Astrocyte (in vitro differentiated cells and primary cell): Measurements from ENCODE around the gene MARVELD1. TPM values are rescaled to one million over a fixed set of nuclear protein-coding genes. Genes with fewer than 3 reads are reported as not detected.

ENCODE experiments used
- DNase-seq: peaks from one replicate; pipeline ENCODE4 v3.0.0-alpha.2; 2010; ENCODE audit warnings: low read depth
- FAIRE-seq: peaks from 2 replicates; lab custom pipeline; 2011; peaks lifted over from hg19 to GRCh38; lab: Jason Lieb, UNC
- H2AFZ ChIP-seq: 2 replicates; pipeline ENCODE4 v1.6.0; 2012; ENCODE audit warnings: low read depth, low read length, inconsistent platforms
- H3K27ac ChIP-seq: 2 replicates; pipeline ENCODE4 v1.5.1; 2011; ENCODE audit warnings: low read depth, low read length, inconsistent platforms
- H3K27me3 ChIP-seq: 2 replicates; pipeline ENCODE4 v1.6.0; 2011; ENCODE audit warnings: low read length, inconsistent platforms; ENCODE audit not compliant: insufficient read depth
- H3K36me3 ChIP-seq: 2 replicates; pipeline ENCODE4 v1.5.1; 2011; ENCODE audit warnings: low read length, inconsistent platforms; ENCODE audit not compliant: insufficient read depth
- H3K4me1 ChIP-seq: 2 replicates; pipeline ENCODE4 v1.5.1; 2011; ENCODE audit warnings: low read length, inconsistent platforms; ENCODE audit not compliant: insufficient read depth
- H3K4me2 ChIP-seq: 2 replicates; pipeline ENCODE4 v1.6.0; 2012; ENCODE audit warnings: low read length, inconsistent platforms
- H3K4me3 ChIP-seq: 2 replicates; pipeline ENCODE4 v1.5.1; 2011; ENCODE audit warnings: low read depth, mild to moderate bottlenecking, low read length, inconsistent platforms; ENCODE audit not compliant: insufficient read depth
- H3K79me2 ChIP-seq: 2 replicates; pipeline ENCODE4 v1.6.0; 2012; ENCODE audit warnings: mild to moderate bottlenecking, low read length, inconsistent platforms; ENCODE audit not compliant: insufficient read depth
- H3K9ac ChIP-seq: 2 replicates; pipeline ENCODE4 v1.6.0; 2012; ENCODE audit warnings: mild to moderate bottlenecking, low read length, inconsistent platforms
- H3K9me3 ChIP-seq: 2 replicates; pipeline ENCODE4 v1.5.1; 2012; ENCODE audit warnings: low read depth, mild to moderate bottlenecking, low read length, inconsistent platforms; ENCODE audit not compliant: insufficient read depth
- H4K20me1 ChIP-seq: 2 replicates; pipeline ENCODE4 v1.6.0; 2012; ENCODE audit warnings: low read length, inconsistent platforms; ENCODE audit not compliant: insufficient read depth
- H3K27ac Mint-ChIP-seq: one replicate; pipeline ENCODE4 v1.8.0; 2021; ENCODE audit warnings: mild to moderate bottlenecking, mixed read lengths; ENCODE audit not compliant: unreplicated experiment
- H3K27me3 Mint-ChIP-seq: one replicate; pipeline ENCODE4 v1.8.0; 2021; ENCODE audit warnings: low read depth, mixed read lengths; ENCODE audit not compliant: unreplicated experiment
- H3K36me3 Mint-ChIP-seq: one replicate; pipeline ENCODE4 v1.8.0; 2021; ENCODE audit warnings: low read depth, mixed read lengths; ENCODE audit not compliant: unreplicated experiment
- H3K4me1 Mint-ChIP-seq: one replicate; pipeline ENCODE4 v1.8.0; 2021; ENCODE audit warnings: low read depth, mixed read lengths; ENCODE audit not compliant: unreplicated experiment
- H3K4me3 Mint-ChIP-seq: one replicate; pipeline ENCODE4 v1.8.0; 2021; ENCODE audit warnings: mild to moderate bottlenecking, moderate library complexity, mixed read lengths; ENCODE audit not compliant: unreplicated experiment
- H3K9me3 Mint-ChIP-seq: one replicate; pipeline ENCODE4 v1.8.0; 2021; ENCODE audit warnings: mild to moderate bottlenecking, mixed read lengths; ENCODE audit not compliant: unreplicated experiment
- EZH2 ChIP-seq: IDR thresholded peaks from 2 replicates; pipeline ENCODE4 v1.6.1; 2012; ENCODE audit warnings: mild to moderate bottlenecking, low read length, inconsistent platforms; ENCODE audit not compliant: insufficient read depth
- total RNA-seq: library from RNA; stranded (reverse); gene quantifications from 2 replicates; pipeline ENCODE4 v1.2.1, GENCODE V29; 2021
- TF ChIP-seq, protein P1 (sequence below): IDR thresholded peaks from 2 replicates; pipeline ENCODE4 v1.5.1; 2011; ENCODE audit warnings: low read depth, mild to moderate bottlenecking, inconsistent platforms, low read length, moderate library complexity; ENCODE audit not compliant: insufficient read depth

Gene MARVELD1
- total RNA-seq, 1 donor from 2014 or later = 69.7 TPM

DNA sequence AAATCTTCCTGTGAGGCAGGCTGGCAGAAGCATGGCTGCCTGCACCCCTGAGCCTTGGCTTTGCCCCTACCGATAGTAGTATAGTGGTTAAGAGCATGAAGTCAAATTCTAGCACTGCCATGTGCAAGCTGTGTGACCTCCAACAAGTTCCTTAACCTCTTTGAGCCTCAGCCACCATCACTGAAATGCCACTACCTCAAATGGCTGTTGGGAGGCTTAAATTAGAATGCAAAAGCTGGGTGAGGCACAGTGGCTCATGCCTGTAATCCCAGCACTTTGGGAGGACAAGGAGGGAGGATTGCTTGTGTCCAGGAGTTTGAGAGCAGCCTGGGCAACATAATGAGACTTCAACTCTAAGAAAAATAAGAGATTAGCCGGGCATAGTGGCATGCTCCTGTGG is 49.9 kb downstream of the MARVELD1 start:
- Histone ChIP-seq H3K4me2 (peak overlapping the region; percentile 11), H4K20me1 (peaks cover 18% of the 10 kb centered on the region), H2AFZ (no peak overlapping the region), H3K36me3 (no peaks in the 10 kb centered on the region), H3K9ac (no peak overlapping the region), H3K27me3 (no peaks in the 10 kb centered on the region), H3K4me1 (no peaks in the 10 kb centered on the region), H3K27ac (no peak overlapping the region), H3K4me3 (no peak overlapping the region), H3K9me3 (no peaks in the 10 kb centered on the region), H3K79me2 (no peaks in the 10 kb centered on the region)
- TF ChIP-seq, protein P1, sequence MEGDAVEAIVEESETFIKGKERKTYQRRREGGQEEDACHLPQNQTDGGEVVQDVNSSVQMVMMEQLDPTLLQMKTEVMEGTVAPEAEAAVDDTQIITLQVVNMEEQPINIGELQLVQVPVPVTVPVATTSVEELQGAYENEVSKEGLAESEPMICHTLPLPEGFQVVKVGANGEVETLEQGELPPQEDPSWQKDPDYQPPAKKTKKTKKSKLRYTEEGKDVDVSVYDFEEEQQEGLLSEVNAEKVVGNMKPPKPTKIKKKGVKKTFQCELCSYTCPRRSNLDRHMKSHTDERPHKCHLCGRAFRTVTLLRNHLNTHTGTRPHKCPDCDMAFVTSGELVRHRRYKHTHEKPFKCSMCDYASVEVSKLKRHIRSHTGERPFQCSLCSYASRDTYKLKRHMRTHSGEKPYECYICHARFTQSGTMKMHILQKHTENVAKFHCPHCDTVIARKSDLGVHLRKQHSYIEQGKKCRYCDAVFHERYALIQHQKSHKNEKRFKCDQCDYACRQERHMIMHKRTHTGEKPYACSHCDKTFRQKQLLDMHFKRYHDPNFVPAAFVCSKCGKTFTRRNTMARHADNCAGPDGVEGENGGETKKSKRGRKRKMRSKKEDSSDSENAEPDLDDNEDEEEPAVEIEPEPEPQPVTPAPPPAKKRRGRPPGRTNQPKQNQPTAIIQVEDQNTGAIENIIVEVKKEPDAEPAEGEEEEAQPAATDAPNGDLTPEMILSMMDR = no peak
- TF ChIP-seq EZH2 = no peak
- Mint-ChIP-seq H3K27ac (no peak overlapping the region), H3K4me1 (peaks cover 24% of the 10 kb centered on the region), H3K4me3 (no peak overlapping the region), H3K9me3 (peaks cover 6% of the 10 kb centered on the region), H3K27me3 (peaks cover 8% of the 10 kb centered on the region), H3K36me3 (peaks cover 20% of the 10 kb centered on the region)
- DNase-seq = no peak
- FAIRE-seq = no peak

DNA sequence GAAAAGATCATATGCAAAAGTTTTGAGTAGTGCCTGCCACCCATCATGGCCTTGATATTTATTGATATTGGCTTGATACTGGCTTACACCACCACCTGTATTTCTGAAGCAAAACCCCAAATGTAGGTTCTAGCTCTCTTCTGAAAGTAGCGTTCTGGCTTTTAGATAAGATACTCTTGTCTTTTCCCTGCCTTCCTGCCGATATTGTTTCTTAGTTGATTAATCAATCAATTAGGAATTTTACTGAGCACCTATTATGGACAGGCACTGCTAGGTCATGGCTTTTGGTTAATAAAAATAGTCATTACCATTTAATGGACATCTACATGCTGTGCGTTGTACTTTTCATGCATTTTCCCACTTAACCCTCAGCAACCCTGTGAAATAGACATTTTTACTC is 50.4 kb downstream of the MARVELD1 start:
- no peak for FAIRE-seq
- no peak for TF ChIP-seq EZH2
- TF ChIP-seq, protein P1 = no peak
- Mint-ChIP-seq H3K27me3 (peaks cover 13% of the 10 kb centered on the region), H3K4me1 (peaks cover 24% of the 10 kb centered on the region), H3K4me3 (no peak overlapping the region), H3K36me3 (peaks cover 21% of the 10 kb centered on the region), H3K9me3 (peaks cover 7% of the 10 kb centered on the region), H3K27ac (peak overlapping the region; percentile 31)
- DNase-seq = no peak
- H2AFZ ChIP-seq = no peak overlapping the region
- H3K4me2 ChIP-seq = no peak overlapping the region
- no peak overlapping the region for H3K9ac ChIP-seq
- H3K4me1 ChIP-seq = no peaks in the 10 kb centered on the region
- H3K9me3 ChIP-seq = no peaks in the 10 kb centered on the region
- H3K79me2 ChIP-seq = no peaks in the 10 kb centered on the region
- H3K27ac ChIP-seq = no peak overlapping the region
- H3K4me3 ChIP-seq = no peak overlapping the region
- no peaks in the 10 kb centered on the region for H3K27me3 ChIP-seq
- peaks cover 18% of the 10 kb centered on the region for H4K20me1 ChIP-seq
- H3K36me3 ChIP-seq = no peaks in the 10 kb centered on the region

DNA sequence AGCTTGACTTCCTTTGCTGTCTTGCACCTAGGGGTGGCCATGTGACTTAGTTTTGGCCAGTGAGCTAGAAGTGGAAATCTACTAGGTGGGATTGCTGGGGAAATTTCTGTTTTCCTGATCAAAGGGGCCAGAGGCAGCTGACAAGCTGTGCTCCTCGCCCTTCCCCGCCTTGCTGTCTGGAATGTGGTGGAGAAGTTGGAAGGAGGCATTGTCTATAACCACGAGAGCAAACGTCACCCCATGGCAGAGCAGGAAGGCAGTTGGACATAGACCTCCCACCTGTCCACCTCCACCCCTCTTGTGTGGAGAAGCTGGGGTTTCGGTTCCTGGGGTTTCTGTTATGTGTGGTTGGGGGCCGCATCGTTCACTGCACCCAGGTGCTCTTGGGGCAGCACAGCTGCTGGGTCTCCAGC is 51.0 kb downstream of the MARVELD1 start:
- H4K20me1 ChIP-seq = peaks cover 14% of the 10 kb centered on the region
- no peak overlapping the region for H3K4me2 ChIP-seq
- H3K36me3 ChIP-seq = no peaks in the 10 kb centered on the region
- FAIRE-seq (no peak), DNase-seq (peak; percentile 5)
- TF ChIP-seq, protein P1 = no peak
- TF ChIP-seq EZH2 = no peak
- H3K27me3 Mint-ChIP-seq = peaks cover 19% of the 10 kb centered on the region
- H3K9ac ChIP-seq = no peak overlapping the region
- peak overlapping the region; percentile 31 for H3K27ac Mint-ChIP-seq
- H2AFZ ChIP-seq = no peak overlapping the region
- H3K9me3 ChIP-seq = no peaks in the 10 kb centered on the region
- H3K4me3 ChIP-seq = no peak overlapping the region
- no peaks in the 10 kb centered on the region for H3K27me3 ChIP-seq
- H3K79me2 ChIP-seq = no peaks in the 10 kb centered on the region
- H3K4me3 Mint-ChIP-seq = no peak overlapping the region
- H3K4me1 Mint-ChIP-seq = peaks cover 24% of the 10 kb centered on the region
- peaks cover 23% of the 10 kb centered on the region for H3K36me3 Mint-ChIP-seq
- no peak overlapping the region for H3K27ac ChIP-seq
- no peaks in the 10 kb centered on the region for H3K4me1 ChIP-seq
- peaks cover 7% of the 10 kb centered on the region for H3K9me3 Mint-ChIP-seq
